Measurements from ENCODE around the gene LANCL3.
"Not testable (repeated sequence)": the region's sequence is repeated elsewhere in the genome, so short reads cannot be mapped to it uniquely, and the experiment has no call there.

Gene LANCL3

DNA sequence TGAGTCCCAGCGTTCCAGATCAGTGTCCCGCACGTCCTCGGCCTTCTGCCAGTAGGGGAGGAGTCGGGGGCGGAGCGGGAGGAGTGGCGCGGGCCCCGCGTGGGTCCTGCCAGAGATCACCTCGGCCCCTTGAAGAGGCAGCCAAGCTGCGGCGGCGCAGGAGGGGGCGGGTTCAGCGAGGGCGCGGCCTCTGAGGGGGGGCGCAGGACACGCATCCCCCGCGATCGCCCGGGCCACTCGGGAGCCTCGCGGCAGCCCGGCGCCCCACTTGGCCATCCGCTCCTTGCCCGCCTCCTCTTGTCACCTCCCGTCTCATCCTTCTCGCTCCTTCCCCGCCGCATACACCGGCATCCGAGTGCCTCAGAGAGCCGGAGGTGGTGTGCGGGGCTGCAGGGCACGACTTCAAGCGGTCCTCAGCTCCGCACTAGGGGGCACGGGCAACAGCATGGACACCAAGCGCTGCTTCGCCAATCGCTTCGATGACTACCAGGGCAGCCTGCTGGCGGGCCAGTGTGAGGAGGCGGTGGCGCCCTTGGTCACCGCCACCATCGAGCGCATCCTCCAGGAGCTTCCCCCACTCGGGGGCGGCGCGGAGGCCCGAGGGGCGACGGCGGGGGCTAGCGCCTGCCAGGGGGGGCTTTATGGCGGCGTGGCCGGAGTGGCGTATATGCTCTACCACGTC lies at the start of gene LANCL3:
Gene LANCL3 (plus strand): TSS at position 236 of the 682 bp plus-strand sequence. CDS start 210 bp downstream, at position 446.
- not testable (repeated sequence) for ATAC-seq
- DNase-seq, result peak; percentile 6

DNA sequence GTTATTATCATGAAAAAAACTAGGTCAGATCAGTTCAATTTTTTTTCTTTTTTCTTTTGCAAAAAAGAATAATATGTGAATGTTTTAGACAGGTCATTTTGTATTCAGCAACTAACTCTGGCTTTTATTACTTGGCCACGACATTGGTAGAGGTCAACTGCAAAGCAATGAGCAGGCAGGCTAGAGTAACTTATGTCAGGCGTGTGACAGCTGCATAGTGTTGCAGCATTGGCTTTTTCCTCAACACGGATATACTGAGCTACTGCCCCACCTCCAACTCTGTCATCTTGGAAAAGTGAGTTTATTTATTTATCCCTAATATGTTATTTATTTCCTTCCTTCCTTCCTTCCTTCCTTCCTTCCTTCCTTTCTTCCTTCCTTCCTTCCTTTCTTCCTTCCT lies 47.8 kb upstream of the LANCL3 start:
- ATAC-seq, result not testable (repeated sequence)

DNA sequence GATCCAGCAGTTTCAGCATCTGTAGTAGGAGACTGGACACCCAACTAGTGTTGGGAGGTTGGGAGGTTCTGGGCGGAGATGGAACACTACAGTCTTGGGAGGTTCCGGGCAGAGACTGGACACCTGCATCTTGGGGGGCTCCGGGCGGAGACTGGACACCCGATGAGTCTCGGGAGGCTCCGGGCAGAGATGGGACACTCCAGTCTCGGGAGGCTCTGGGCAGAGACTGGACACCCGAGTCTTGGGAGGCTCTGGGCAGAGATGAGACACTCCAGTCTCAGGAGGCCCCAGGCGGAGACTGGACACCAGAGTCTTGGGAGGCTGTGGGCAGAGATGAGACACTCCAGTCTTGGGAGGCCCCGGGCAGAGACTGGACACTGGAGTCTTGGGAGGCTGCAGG lies 29.5 kb upstream of the LANCL3 start:
- DNase-seq, result no peak
- ATAC-seq, result no peak

More for the DNA sequence above, 47.8 kb upstream of the LANCL3 start:
- DNase-seq, result not testable (repeated sequence)

DNA sequence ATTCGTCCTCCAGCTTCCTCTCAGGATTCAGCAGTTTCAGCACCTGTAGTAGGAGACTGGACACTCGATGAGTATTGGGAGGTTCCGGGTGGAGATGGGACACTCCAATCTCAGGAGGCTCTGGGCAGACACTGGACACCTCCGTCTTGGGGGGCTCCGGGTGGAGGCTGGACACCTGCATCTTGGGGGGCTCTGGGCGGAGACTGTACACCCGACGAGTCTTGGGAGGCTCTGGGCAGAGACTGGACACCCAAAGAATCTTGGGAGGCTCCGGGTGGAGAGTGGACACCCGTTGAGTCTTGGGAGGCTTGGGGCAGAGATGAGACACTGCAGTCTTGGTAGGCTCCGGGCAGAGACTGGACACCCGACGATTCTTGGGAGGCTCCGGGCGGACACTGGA lies 28.7 kb upstream of the LANCL3 start:
- DNase-seq (no peak), ATAC-seq (no peak)

- DNase-seq (no peak), ATAC-seq (no peak)
These were observed 28.1 kb upstream of the LANCL3 start for GRCh38 chrX:37543324-37543723.

GRCh38 chrX:37544531-37544930 lies 26.9 kb upstream of the LANCL3 start:
- ATAC-seq, DNase-seq: not testable (repeated sequence)

GRCh38 chrX:37545066-37545465 lies 26.4 kb upstream of the LANCL3 start:
- DNase-seq, result no peak
- no peak for ATAC-seq

DNA sequence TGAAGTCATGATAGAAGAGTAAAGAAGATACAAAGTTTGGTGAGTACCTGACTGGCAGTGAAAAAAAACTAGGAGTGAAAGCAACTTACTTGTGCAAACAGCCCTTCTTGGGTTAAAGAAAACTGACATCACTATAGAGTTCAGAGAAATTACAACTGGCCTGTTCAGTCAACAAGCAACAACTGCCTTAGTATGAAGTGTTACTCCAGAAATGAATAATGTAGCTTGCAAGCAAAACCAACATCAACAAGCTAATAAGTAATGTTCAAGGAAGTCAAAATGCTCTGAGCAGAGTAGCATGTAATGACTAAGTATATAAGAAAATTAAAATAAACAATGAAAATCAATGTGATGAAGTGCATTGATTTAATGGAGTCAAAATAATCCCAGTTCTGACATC lies 21.8 kb upstream of the LANCL3 start:
- DNase-seq, ATAC-seq: not testable (repeated sequence)

DNA sequence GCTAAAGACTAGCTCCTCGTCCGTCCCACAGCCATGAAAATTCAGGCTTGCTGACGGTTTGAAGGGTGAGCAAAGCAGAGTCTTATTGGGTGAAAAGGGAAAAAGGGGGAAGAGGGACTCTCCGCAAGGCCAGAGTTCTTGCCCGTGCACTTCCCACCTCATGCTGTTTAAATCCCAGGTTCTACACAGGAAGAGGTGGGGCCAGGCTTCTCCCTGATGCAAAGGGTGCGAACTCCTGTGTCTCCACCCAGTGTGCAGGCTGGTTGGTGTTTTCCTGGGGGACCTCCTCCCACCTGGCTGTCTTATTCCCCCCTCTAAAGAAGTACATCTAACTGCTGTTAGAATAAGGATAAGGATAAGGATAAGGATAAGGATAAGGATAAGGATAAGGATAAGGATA lies 18.0 kb upstream of the LANCL3 start:
- no peak for ATAC-seq
- DNase-seq, result no peak

DNA sequence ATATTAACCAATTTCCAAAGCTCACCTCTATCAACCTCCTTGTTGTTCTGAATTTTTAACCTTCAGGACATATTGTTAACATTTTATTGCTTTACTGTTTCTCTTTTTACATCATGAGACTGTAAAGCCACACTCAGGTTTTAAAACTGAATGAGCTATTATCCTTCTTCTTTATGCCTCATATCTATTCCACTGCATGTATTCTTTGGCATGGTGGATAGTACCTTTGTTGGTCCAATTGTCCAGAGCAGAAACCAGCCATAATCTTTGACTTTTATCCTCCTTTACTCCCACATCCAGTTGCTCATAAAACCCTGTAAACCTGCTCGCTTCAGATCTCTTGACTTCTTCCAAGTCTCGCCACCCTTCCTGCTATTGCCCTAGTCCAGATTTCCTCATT lies 6.2 kb upstream of the LANCL3 start:
- ATAC-seq, DNase-seq: not testable (repeated sequence)

- DNase-seq, ATAC-seq: not testable (repeated sequence)
These were observed 1.1 kb upstream of the LANCL3 start for GRCh38 chrX:37570349-37570748.

- ATAC-seq, result not testable (repeated sequence)
- DNase-seq, result peak; percentile 5
These were observed 687 bp downstream of the LANCL3 start for GRCh38 chrX:37572108-37572587.

DNA sequence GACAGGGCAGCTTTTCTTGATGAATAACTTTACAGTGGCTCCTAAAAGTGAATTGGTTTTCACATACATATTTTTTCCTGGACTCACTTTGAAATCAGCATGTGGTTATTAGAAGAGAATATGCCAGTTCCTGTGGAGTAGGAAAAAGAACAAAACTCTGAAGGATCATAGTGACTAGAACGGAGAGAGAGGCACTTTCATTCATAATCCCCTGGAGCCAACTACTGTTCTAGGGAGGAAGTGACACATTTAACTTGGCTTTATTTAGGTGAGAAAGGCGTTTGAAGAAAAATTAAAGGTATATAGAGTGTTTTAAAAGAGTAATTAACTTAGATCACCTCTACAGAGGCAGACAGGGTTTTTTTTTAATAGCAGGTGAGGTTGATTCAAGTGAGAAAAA lies 1.7 kb downstream of the LANCL3 start:
- not testable (repeated sequence) for DNase-seq, ATAC-seq

GRCh38 chrX:37578045-37578444 lies 6.6 kb downstream of the LANCL3 start:
- no peak for DNase-seq

GRCh38 chrX:37580080-37580479 lies 8.6 kb downstream of the LANCL3 start:
- ATAC-seq (no peak), DNase-seq (no peak)

More at GRCh38 chrX:37578045-37578444, 6.6 kb downstream of the LANCL3 start:
- no peak for ATAC-seq

- not testable (repeated sequence) for ATAC-seq
These were observed 15.9 kb downstream of the LANCL3 start for GRCh38 chrX:37587337-37587736.

DNA sequence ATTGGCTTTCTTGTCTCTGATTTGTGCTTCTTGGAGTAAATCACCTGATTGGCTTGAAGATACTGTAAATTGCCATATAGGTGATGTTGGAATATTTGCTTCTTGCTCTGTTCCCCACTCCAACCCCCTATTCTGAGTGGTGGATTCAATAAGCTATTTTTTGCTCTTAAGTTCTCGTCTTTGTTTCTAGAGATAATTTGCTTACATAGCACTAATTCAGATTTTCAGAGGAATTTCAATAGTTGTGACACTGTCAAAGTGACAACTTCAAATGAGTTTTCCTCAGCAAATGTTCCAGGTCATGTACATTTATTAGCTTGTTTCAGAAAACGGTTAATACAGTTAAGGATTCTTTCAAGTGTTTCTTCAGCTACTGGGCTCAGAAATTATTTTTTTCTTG lies 18.6 kb downstream of the LANCL3 start:
- no peak for ATAC-seq
- DNase-seq, result no peak

More at GRCh38 chrX:37587337-37587736, 15.9 kb downstream of the LANCL3 start:
- DNase-seq, result not testable (repeated sequence)

GRCh38 chrX:37594755-37595382 lies 23.4 kb downstream of the LANCL3 start:
- no peak for ATAC-seq
- DNase-seq, result no peak

GRCh38 chrX:37599729-37600128 lies 28.3 kb downstream of the LANCL3 start:
- ATAC-seq (no peak), DNase-seq (no peak)

DNA sequence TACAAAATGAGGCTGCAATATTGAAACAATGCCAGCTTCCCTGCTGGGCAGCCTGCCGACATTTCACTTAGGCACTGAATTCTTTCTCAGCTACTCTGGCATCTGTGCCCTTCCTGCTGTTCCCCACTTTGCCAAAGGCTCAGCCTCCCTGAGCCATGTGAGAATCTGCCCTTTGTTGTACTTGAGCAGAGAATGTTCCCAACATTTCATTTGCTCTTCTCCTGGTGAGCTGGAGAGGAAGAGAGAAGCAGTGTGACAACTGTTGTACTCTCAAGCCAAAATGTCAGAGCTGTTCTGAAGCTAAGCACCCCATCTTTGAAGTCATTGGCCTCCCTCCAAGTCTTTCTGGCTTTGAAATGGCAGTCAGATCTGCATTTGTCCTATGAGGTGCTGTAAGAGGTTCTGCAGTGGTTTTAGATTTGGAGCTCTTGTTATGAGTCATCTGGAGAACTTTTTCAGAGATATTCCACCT lies 32.5 kb downstream of the LANCL3 start:
- DNase-seq, result no peak
- ATAC-seq, result no peak

GRCh38 chrX:37607243-37607642 lies 35.8 kb downstream of the LANCL3 start:
- DNase-seq, result no peak
- no peak for ATAC-seq

GRCh38 chrX:37608156-37608555 lies 36.7 kb downstream of the LANCL3 start:
- no peak for ATAC-seq
- no peak for DNase-seq

GRCh38 chrX:37609727-37610126 lies 38.3 kb downstream of the LANCL3 start:
- no peak for ATAC-seq

More at GRCh38 chrX:37609727-37610126, 38.3 kb downstream of the LANCL3 start:
- no peak for DNase-seq
